Astrocyte (in vitro differentiated cells and primary cell): Measurements from ENCODE around the gene CA7. TPM values are rescaled to one million over a fixed set of nuclear protein-coding genes. Genes with fewer than 3 reads are reported as not detected.

ENCODE experiments used
- DNase-seq: peaks from one replicate; pipeline ENCODE4 v3.0.0-alpha.2; 2010; ENCODE audit warnings: low read depth
- FAIRE-seq: peaks from 2 replicates; lab custom pipeline; 2011; peaks lifted over from hg19 to GRCh38; lab: Jason Lieb, UNC
- H2AFZ ChIP-seq: 2 replicates; pipeline ENCODE4 v1.6.0; 2012; ENCODE audit warnings: low read depth, low read length, inconsistent platforms
- H3K27ac ChIP-seq: 2 replicates; pipeline ENCODE4 v1.5.1; 2011; ENCODE audit warnings: low read depth, low read length, inconsistent platforms
- H3K27me3 ChIP-seq: 2 replicates; pipeline ENCODE4 v1.6.0; 2011; ENCODE audit warnings: low read length, inconsistent platforms; ENCODE audit not compliant: insufficient read depth
- H3K36me3 ChIP-seq: 2 replicates; pipeline ENCODE4 v1.5.1; 2011; ENCODE audit warnings: low read length, inconsistent platforms; ENCODE audit not compliant: insufficient read depth
- H3K4me1 ChIP-seq: 2 replicates; pipeline ENCODE4 v1.5.1; 2011; ENCODE audit warnings: low read length, inconsistent platforms; ENCODE audit not compliant: insufficient read depth
- H3K4me2 ChIP-seq: 2 replicates; pipeline ENCODE4 v1.6.0; 2012; ENCODE audit warnings: low read length, inconsistent platforms
- H3K4me3 ChIP-seq: 2 replicates; pipeline ENCODE4 v1.5.1; 2011; ENCODE audit warnings: low read depth, mild to moderate bottlenecking, low read length, inconsistent platforms; ENCODE audit not compliant: insufficient read depth
- H3K79me2 ChIP-seq: 2 replicates; pipeline ENCODE4 v1.6.0; 2012; ENCODE audit warnings: mild to moderate bottlenecking, low read length, inconsistent platforms; ENCODE audit not compliant: insufficient read depth
- H3K9ac ChIP-seq: 2 replicates; pipeline ENCODE4 v1.6.0; 2012; ENCODE audit warnings: mild to moderate bottlenecking, low read length, inconsistent platforms
- H3K9me3 ChIP-seq: 2 replicates; pipeline ENCODE4 v1.5.1; 2012; ENCODE audit warnings: low read depth, mild to moderate bottlenecking, low read length, inconsistent platforms; ENCODE audit not compliant: insufficient read depth
- H4K20me1 ChIP-seq: 2 replicates; pipeline ENCODE4 v1.6.0; 2012; ENCODE audit warnings: low read length, inconsistent platforms; ENCODE audit not compliant: insufficient read depth
- H3K27ac Mint-ChIP-seq: one replicate; pipeline ENCODE4 v1.8.0; 2021; ENCODE audit warnings: mild to moderate bottlenecking, mixed read lengths; ENCODE audit not compliant: unreplicated experiment
- H3K27me3 Mint-ChIP-seq: one replicate; pipeline ENCODE4 v1.8.0; 2021; ENCODE audit warnings: low read depth, mixed read lengths; ENCODE audit not compliant: unreplicated experiment
- H3K36me3 Mint-ChIP-seq: one replicate; pipeline ENCODE4 v1.8.0; 2021; ENCODE audit warnings: low read depth, mixed read lengths; ENCODE audit not compliant: unreplicated experiment
- H3K4me1 Mint-ChIP-seq: one replicate; pipeline ENCODE4 v1.8.0; 2021; ENCODE audit warnings: low read depth, mixed read lengths; ENCODE audit not compliant: unreplicated experiment
- H3K4me3 Mint-ChIP-seq: one replicate; pipeline ENCODE4 v1.8.0; 2021; ENCODE audit warnings: mild to moderate bottlenecking, moderate library complexity, mixed read lengths; ENCODE audit not compliant: unreplicated experiment
- H3K9me3 Mint-ChIP-seq: one replicate; pipeline ENCODE4 v1.8.0; 2021; ENCODE audit warnings: mild to moderate bottlenecking, mixed read lengths; ENCODE audit not compliant: unreplicated experiment
- CTCF ChIP-seq: IDR thresholded peaks from 2 replicates; pipeline ENCODE4 v1.5.1; 2011; ENCODE audit warnings: low read depth, mild to moderate bottlenecking, inconsistent platforms, low read length, moderate library complexity; ENCODE audit not compliant: insufficient read depth
- EZH2 ChIP-seq: IDR thresholded peaks from 2 replicates; pipeline ENCODE4 v1.6.1; 2012; ENCODE audit warnings: mild to moderate bottlenecking, low read length, inconsistent platforms; ENCODE audit not compliant: insufficient read depth
- total RNA-seq: library from RNA; stranded (reverse); gene quantifications from 2 replicates; pipeline ENCODE4 v1.2.1, GENCODE V29; 2021

CA7 gene
- total RNA-seq, 1 donor from 2014 or later, result not detected

- H3K4me1 ChIP-seq, result peaks cover 8% of the 10 kb centered on the region
- no peak overlapping the region for H3K4me3 Mint-ChIP-seq
- DNase-seq (no peak), FAIRE-seq (no peak)
- H3K9ac ChIP-seq, result no peak overlapping the region
- peaks cover 49% of the 10 kb centered on the region for H3K27me3 Mint-ChIP-seq
- no peaks in the 10 kb centered on the region for H3K4me1 Mint-ChIP-seq
- H3K79me2 ChIP-seq, result no peaks in the 10 kb centered on the region
- no peaks in the 10 kb centered on the region for H3K9me3 Mint-ChIP-seq
- H3K27ac Mint-ChIP-seq, result no peak overlapping the region
- no peaks in the 10 kb centered on the region for H3K36me3 ChIP-seq
- no peaks in the 10 kb centered on the region for H3K36me3 Mint-ChIP-seq
- peaks cover 3% of the 10 kb centered on the region for H3K27me3 ChIP-seq
- no peaks in the 10 kb centered on the region for H3K9me3 ChIP-seq
- H3K4me3 ChIP-seq, result no peak overlapping the region
- H4K20me1 ChIP-seq, result peaks cover 6% of the 10 kb centered on the region
- no peak overlapping the region for H3K4me2 ChIP-seq
- TF ChIP-seq CTCF (no peak), EZH2 (no peak)
- H3K27ac ChIP-seq, result no peak overlapping the region
- no peak overlapping the region for H2AFZ ChIP-seq
These were observed 12.0 kb downstream of the CA7 start for GRCh38 chr16:66856184-66856730.

GRCh38 chr16:66856801-66857200 lies 12.6 kb downstream of the CA7 start:
- Mint-ChIP-seq H3K9me3 (no peaks in the 10 kb centered on the region), H3K4me1 (no peaks in the 10 kb centered on the region), H3K27me3 (peaks cover 48% of the 10 kb centered on the region), H3K36me3 (no peaks in the 10 kb centered on the region), H3K27ac (no peak overlapping the region), H3K4me3 (no peak overlapping the region)
- H3K27me3 ChIP-seq, result peaks cover 3% of the 10 kb centered on the region
- no peak overlapping the region for H3K9ac ChIP-seq
- no peaks in the 10 kb centered on the region for H3K9me3 ChIP-seq
- no peak overlapping the region for H2AFZ ChIP-seq
- FAIRE-seq, result no peak
- H3K4me1 ChIP-seq, result peaks cover 8% of the 10 kb centered on the region
- no peaks in the 10 kb centered on the region for H3K36me3 ChIP-seq
- no peaks in the 10 kb centered on the region for H3K79me2 ChIP-seq
- H4K20me1 ChIP-seq, result peaks cover 6% of the 10 kb centered on the region
- H3K4me3 ChIP-seq, result no peak overlapping the region
- TF ChIP-seq EZH2 (no peak), CTCF (no peak)
- no peak for DNase-seq
- H3K4me2 ChIP-seq, result no peak overlapping the region
- no peak overlapping the region for H3K27ac ChIP-seq

- Histone ChIP-seq H3K4me3 (no peak overlapping the region), H4K20me1 (peaks cover 6% of the 10 kb centered on the region), H3K79me2 (no peaks in the 10 kb centered on the region), H3K27ac (no peak overlapping the region), H3K4me2 (no peak overlapping the region), H2AFZ (no peak overlapping the region), H3K36me3 (no peaks in the 10 kb centered on the region), H3K4me1 (peaks cover 8% of the 10 kb centered on the region), H3K9me3 (no peaks in the 10 kb centered on the region), H3K27me3 (peaks cover 3% of the 10 kb centered on the region), H3K9ac (no peak overlapping the region)
- Mint-ChIP-seq H3K4me3 (no peak overlapping the region), H3K4me1 (no peaks in the 10 kb centered on the region), H3K9me3 (no peaks in the 10 kb centered on the region), H3K27me3 (peaks cover 46% of the 10 kb centered on the region), H3K36me3 (no peaks in the 10 kb centered on the region), H3K27ac (no peak overlapping the region)
- no peak for TF ChIP-seq CTCF
- no peak for TF ChIP-seq EZH2
- FAIRE-seq (no peak), DNase-seq (no peak)
These were observed 13.2 kb downstream of the CA7 start for GRCh38 chr16:66857437-66857836.
